GM19397 (cell line): ENCODE data around the gene BLOC1S6.

Experiments
- ATAC-seq: cut with Tn5 transposase; IDR thresholded peaks from one replicate; pipeline ENCODE4 v1.9.1; 2021; ENCODE audit warnings: mild to moderate bottlenecking, moderate library complexity; ENCODE audit not compliant: unreplicated experiment

BLOC1S6 gene, protein sequence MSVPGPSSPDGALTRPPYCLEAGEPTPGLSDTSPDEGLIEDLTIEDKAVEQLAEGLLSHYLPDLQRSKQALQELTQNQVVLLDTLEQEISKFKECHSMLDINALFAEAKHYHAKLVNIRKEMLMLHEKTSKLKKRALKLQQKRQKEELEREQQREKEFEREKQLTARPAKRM

DNA sequence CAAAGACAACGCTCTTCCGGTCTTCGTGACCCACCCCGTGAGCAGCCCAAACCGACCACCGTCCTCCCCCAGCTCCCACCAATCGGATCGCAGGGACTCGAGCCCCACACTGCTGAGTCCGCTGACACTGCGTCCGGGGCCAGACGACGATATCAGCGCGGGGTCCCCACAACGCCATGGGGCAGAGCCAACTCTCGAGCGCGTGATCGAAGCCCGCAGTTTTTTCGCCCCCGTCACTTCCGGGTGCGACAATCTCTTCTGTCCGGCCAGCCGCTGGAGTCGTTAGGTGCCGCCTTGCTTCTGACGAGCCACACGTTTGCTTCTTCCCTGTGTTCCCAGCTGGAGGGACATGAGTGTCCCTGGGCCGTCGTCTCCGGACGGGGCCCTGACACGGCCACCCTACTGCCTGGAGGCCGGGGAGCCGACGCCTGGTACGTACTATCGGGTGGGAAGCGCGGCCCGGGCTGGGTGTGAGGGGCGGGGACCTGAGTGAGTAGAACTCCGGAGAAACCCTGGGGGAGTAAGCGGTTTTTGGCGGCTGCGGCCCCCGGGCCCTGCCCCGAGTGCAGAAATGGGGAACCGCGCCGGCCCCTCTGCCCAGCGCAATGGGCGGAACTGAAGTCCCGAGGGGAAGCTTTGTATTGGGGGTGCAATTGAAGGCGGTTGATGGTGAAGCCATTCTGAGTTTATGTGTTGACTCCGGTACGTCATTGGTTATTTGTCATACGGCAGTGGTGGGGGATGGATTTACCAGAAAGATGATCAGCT, at the start of gene BLOC1S6:
Gene BLOC1S6 (plus strand): TSS at position 285 of the 768 bp plus-strand sequence. CDS start 65 bp downstream, at position 350.
- ATAC-seq: peak; percentile 80

DNA sequence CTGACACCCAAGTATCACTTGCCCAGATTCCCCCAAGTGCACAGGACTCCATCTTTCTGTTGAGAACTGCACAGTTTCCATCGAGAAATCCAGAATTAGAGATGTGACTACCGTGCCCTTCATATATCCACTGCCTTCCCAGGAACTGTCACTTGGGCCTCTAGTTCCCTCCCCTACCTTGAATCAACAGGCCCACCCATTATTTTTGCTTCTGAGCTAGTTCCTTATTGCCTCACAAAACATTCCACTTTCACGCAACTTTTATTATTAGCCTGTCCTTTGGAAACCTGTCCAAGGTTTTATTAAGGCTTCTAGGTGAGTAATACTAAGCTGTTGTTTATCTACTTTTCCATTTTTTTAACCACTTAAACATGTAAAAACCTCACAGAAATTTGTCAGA, 47.5 kb upstream of the BLOC1S6 start:
- no peak for ATAC-seq

DNA sequence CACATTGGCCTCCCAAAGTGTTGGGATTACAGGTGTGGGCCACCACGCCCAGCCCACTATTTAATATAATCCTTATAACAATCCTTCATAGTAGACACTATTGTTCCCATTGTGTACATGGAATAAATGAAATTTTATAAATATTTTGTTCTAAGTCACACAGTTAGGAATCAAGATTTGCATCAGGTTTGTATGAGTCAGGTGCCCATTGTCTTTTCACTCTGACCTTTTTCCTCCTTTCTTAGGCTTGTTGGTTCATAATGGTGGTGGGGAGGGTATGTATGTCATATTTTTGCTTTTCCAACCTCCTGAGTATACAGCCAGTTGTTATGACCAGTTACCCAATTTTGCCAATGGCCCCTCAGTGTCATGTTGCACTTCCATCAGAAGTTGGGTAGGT, 46.6 kb upstream of the BLOC1S6 start:
- ATAC-seq: no peak

DNA sequence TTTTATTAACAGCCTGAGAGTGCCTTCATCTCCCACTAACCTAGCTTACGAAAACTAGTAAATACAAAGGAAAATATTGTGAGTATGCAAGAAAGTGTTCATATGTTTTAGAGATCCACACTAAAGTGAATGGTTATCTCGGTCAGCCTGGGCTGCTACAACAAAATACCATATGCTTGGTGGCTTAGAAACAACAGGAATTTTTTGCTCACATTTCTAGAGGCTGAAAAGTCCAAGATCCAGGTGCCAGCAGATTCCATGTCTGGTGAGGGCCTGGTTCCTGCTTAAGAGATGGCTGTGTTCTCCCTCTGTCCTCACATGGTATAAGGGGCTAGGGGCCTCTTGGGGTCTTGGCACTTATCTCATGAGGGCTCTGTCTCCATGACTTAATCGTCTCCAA, 44.1 kb upstream of the BLOC1S6 start:
- ATAC-seq: no peak

DNA sequence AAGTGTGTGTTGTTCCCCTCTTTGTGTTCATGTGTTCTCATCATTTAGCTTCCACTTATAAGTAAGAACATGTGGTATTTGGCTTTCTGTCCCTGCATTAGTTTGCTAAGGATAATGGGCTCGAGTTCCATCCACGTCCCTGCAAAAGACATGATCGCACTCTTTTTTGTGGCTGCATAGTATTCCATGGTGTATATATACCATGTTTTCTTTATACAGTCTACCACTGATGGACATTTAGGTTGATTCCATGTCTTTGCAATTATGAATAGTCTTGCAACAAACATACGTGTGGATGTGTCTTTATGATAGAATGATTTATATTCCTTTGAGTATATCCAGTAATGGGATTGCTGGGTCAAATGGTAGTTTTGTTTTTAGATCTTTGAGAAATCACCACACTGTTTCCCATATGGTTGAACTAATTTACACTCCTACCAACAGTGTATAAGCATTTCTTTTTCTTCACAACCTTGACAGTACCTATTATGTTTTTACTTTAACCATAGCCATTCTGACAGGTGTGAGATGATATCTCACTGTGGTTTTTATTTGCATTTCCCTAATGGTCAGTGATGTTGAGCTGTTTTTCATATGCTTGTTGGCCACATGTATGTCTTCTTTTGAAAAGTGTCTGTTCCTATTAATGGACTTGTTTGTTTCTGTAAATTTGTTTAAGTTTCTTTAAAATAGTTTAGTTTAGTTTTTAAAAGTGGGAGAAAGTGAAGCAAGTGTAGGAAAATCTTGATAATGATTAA, 42.7 kb upstream of the BLOC1S6 start:
- ATAC-seq: peak; percentile 64

DNA sequence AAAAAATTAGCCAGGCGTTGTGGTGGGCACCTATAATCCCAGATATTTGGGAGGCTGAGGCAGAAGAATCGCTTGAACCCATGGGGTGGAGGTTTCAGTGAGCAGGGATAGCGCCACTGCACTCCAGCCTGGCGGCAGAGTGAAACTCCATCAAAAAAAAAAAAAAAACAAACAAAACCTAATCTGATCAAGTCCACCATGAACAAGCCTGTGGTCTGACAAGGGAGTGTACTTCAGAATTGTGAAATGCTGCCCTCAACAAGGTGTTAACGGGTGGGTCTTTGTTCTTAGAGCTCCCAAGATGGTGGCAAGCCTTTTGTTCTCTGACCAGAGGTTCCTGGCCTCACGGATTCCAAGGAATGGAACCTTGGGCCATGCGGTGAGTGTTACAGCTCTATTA, 40.4 kb upstream of the BLOC1S6 start:
- no peak for ATAC-seq

DNA sequence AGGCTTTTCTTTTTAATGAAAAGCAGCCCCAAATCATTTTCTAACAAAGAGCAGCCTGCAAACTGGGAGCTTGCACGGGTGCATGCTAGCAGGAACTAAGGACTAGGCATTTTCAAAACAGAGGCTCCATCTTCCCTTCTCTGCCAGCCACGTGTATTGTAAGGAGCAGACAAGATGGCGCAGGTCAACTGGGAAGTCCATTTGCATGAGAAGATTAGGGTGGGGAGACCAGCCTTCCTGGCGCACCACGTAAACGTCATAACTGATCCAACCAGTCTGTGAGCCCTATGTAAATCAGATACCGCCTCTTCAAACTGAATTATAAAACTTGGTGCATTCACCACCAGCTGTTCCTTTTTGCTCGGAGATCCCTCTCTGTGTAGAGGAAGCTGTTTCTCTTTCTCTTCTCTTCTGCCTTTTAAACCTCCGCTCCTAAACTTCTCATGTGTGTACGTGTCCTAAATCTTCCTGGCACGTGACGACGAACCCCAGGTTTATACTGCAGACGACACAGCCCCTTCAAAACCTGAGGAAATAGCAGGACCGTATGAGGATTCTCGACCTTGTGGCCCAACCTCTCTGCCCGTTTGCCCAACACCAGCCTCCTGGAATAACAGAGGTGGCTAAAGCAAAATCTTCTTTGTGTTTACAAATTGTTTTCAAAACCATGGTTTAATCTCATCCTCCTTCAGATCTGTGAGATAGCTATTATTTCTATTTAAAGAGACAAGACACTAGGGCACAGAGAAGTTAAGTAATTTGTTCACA, 38.2 kb upstream of the BLOC1S6 start:
- no peak for ATAC-seq

DNA sequence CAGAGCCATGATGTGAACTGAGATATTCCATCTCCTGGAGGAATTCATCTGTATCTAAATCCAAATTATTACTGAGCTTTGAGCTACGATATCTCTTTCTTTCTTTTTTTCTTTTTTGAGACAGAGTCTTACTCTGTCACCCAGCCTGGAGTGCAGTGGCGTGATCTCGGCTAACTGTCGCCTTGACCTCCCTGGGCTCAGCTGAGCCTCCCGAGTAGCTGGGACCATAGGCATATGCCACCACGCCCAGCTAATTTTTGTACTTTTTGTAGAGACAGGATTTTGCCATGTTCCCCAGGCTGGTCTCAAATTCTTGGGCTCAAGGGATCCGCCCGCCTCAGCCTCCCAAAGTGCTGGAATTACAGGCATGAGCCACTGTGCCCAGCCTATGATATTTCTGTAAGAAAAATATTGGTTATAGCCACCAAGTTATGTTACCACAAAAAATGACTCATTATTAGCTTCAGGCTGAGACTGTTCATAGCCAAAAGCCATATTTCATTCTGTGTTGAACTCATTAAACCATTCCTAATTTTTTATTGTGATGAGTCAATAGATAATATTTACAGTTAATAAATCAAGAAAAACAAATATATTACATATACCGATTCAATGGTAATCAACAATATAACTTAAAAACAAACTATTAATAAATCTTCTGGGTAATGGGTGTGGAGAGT, 37.5 kb upstream of the BLOC1S6 start:
- no peak for ATAC-seq

DNA sequence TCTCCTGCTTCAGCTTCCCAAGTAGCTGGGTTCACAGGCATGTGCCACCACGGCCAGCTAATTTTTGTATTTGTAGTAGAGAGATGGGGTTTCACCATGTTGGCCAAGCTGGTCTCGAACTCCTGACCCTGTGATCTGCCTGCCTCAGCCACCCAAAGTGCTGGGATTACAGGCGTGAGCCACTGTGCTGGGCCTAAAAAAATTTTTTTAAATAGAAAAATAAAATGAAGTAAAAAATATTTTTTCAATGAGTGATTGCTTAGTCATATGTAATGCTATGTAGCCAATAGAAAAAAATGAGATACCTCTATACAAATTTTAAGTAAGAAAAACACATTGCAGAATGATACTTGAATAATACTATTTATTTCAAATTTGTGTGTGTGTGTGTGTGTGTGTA, 36.7 kb upstream of the BLOC1S6 start:
- no peak for ATAC-seq

DNA sequence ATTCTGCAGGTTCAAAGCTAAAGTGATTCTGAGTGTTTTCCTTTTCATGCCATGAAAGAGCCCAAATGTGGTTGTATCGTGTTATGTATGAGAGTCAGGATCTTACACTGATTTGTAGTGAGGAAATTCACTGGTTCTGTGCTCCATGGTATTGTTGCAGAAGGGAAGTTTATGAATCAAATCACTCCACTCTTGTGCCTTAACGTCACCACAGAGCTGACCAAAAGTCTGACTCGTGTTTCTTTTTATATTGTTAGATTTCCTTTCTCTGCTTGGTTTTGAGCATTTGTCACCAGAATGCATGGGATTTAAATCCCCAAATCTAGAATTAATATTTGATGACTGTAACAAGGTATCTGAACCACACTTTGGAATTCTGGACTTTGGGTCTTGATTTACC, 35.5 kb upstream of the BLOC1S6 start:
- no peak for ATAC-seq

DNA sequence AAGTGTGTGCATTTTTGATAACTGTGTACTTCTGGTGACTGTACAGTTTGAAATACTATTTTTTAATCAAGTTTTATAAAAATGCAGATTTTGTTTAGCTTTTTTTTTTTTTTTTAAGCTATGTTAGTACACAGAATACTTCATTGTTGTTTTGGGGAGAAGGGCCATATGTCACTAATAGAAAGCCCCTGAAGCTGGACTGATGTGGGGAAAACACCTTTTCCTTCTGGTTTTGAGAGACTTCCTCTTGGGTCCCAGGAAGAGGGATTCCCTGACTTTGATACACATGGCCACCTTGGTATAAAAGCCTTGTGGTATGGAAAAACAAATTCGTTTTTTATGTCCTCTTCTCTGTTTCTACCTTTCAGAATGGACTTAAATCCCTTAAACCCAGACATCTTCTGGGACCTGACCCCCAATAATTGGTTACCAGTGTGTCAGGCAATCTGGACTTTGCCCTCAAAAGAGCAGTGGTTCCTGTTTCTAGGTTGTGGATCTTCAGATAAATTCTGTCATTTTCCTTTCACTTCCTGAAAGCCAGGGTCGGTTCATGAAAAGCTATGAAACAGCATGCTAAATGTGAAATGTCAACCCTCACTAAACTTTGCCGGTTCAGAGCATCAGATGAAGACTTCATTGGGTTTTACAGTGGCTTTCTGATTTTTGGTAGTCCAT, 31.1 kb upstream of the BLOC1S6 start:
- ATAC-seq: peak; percentile 63

DNA sequence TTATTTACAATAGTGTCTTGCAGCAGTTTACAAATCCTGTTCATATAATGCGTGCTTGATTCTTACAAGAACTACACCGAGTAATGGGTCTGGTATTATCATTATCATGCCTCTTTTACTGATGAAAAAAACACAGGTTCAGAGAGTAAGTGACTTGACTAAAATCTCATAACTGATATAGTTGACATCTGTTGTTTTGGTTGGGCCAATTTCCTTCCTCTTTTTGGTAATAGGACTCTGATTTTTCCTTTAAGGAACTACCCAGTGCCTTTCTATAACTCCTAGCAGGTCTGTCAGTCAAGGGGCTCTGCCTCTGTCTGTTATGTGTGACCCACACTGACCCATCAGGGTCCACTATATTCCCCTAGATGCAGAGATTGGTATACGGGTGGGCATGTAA, 14.6 kb upstream of the BLOC1S6 start:
- no peak for ATAC-seq

DNA sequence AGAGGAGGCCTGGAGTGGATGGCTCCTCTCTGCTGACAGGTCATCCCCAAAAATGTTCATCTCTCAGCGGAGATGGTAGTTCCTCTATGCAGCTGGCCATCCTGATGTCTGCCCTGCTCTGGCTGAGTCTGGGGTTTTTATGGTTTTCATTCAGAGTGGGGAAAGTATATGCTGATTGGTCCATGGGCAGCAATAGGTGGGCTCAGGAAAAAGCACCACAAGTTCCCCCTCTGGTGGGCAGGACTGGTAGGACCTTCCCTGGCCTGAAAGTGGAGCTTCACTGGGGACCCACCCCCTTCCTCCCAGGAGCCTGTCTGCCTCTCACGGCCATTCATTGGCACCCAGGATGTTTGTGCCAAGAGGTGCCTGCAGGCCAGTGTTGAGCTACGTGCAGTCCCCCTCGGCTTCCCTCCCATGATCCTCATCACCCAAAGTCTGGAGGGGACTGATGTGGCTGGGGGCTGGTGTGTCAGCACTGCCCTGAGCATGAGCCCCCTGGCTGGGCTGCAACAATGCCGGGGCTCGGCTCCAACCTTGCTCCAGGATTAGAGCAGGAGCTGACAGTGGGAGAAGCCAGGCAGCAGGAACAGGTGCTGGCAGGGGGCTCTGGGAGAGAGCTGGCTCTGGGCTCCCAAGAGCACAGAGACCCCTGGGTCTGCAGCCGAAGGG, 13.1 kb upstream of the BLOC1S6 start:
- no peak for ATAC-seq

DNA sequence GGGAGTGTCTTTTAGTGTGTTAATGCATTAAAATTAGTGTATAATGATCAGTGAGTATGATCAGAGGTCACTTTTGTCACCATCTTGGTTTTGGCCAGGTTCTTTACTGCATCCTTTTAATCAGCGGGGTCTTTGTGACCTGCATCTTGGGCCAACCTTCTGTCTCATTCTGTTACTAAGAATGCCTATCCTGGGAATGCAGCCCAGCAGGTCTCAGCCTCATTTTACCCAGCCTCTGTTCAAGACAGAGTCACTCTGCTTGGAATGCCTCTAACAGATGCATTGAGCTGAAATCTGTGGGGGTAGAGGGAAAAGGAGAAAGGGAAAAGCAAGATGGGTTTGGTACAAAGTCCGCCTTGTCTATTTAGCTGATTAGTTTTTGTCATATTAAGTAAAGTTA, 5.3 kb upstream of the BLOC1S6 start:
- no peak for ATAC-seq

DNA sequence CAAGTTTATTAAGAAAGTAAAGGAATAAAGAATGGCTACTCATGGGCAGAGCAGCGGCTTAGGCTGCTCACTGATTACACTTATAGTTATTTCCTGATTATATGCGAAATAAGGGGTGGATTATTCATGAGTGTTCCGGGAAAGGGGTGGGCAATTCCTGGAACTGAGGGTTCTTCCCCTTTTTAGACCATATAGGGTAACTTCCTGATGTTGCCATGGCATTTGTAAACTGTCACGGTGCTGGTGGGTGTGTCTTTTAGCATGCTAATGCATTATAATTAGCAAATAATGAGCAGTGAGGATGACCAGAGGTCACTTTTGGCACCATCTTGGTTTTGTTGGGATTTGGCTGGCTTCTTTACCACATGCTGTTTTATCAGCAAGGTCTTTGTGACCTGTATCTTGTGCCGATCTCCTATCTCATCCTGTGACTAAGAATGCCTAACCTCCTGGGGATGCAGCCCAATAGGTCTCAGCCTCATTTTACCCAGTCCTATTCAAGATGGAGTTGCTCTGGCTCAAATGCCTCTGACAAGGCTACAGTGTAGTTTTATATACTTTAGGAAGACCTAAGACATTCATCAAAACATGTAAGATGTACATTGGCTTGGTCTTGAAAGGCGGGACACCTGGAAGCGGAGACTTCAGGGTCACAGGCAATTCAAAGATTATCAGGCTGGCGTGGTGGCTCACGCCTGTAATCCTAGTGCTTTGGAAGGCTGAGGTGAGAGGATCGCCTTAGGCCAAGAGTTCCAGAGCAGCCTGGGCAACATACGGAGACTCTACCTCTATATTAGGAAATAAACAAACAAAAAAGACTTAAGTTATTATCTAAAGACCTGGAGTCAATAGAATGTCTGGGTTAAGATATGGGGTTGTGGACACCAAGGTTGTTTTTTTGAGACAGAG, 3.2 kb upstream of the BLOC1S6 start:
- ATAC-seq: no peak

DNA sequence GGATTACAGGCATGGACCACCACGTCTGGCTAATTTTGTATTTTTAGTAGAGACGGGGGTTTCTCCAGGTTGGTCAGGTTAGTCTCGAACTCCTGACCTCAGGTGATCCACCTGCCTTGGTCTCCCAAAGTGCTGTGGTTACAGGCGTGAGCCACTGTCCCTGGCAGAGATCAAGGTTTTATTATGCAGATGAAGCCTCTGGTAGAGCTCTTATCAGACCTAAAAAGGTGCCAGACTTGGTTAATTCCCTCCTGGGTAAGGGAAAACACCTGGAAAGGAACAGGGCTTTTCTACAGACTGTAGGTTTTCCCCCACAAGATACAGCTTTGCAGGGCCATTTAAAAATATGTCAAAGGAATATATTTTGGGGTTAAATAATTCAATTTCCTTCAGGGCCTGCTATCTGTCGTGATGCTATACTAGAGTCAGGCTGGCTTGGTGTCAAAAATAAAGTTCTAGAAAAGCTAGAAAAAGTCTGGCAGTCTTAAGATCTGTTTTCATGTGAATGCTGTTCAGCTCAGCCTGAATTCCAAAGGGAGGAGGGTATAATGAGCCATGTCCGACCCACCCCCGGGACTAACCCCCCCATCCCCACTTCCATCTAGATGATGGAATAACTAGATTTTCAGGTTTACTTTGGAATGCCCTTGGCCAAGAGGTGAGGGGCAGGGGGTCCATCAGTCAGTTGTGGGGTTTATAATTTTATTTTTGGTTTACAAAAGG, 1.9 kb upstream of the BLOC1S6 start:
- ATAC-seq: no peak

DNA sequence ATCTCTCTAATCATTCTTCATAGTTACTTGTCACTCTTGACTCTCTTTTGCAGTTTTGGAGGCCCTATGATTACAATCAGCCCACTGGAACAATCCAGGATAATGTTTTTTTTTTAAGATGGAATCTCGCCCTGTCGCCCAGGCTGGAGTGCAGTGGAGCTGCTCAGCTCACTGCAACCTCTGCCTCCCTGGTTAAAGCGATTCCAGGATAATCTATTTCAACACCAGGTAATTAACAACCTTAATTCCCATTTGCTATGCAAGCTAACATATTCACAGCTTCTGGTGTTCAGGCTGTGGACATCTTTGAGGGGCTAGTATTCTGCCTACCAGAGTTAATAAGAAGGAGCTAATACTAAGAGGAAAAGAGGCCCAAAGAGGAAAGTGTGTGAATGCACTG, 1.1 kb upstream of the BLOC1S6 start:
- ATAC-seq: no peak

DNA sequence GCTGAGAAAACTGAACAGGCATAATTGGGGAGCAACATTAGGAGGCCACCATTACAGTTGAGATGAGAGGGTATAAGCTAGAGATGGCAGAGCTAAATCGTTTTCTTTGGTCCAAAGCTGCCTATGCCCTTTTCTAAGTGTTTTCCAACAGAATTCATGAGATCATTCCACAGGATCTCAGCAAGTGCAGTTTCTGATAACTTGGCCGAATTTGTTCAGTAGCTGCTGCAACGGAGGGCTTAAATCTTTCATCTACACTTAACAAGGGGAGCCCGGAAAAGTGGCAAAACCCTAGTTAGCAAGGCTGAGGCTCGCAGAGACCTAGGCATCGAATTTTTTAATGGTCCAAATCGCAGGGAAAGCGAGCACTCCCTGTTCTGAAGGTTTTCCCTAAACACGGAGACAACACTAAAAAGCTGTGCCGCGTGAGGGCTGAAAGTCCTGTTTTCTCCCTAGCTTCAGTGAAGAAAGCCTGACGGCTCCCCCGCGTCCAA, 531 bp upstream of the BLOC1S6 start:
- ATAC-seq: peak; percentile 1
